IMR-90 (cell line): ENCODE results near the gene PRIMA1. TPM values are rescaled to one million over a fixed set of nuclear protein-coding genes. Genes with fewer than 3 reads are reported as not detected.

Source experiments
- ATAC-seq: fragments of 200-7000 bp; cut with Tn5 transposase; 2 replicates; pipeline ENCODE4 v1.9.1; 2020; ENCODE audit warnings: low read depth, mild to moderate bottlenecking, moderate library complexity
- BruUV-seq: library from RNA; stranded (reverse); fragments of 400-500 nt; replicated peaks from 2 replicates; lab custom pipeline; 2021; lab: Mats Ljungman, UMichigan
- CTCF ChIA-PET: fragments of 300-600 bp; formaldehyde crosslinking; extraction: SDS; loops from one replicate; lab custom pipeline; 2021; ENCODE audit warnings: antibody characterized with exemption; lab: Yijun Ruan, JAX
- POLR2A ChIA-PET: fragments of 300-600 bp; sonication (Branson Sonifier 250); formaldehyde crosslinking; loops from one replicate; lab custom pipeline; 2022; ENCODE audit warnings: antibody characterized with exemption; ENCODE audit not compliant: unreplicated experiment; lab: Charles Lee
- DNase-seq: peaks from one replicate; pipeline ENCODE4 v3.0.0; 2013
- H2AFZ ChIP-seq: replicated peaks from 2 replicates; pipeline ENCODE3; 2013; ENCODE audit warnings: low read length, mild to moderate bottlenecking; ENCODE audit not compliant: poor library complexity
- H2AK5ac ChIP-seq: 2 replicates; pipeline ENCODE4 v1.6.1; 2013; ENCODE audit warnings: low read depth, low read length, inconsistent platforms
- H2AK9ac ChIP-seq: replicated peaks from 2 replicates; pipeline ENCODE3; 2013; ENCODE audit warnings: mild to moderate bottlenecking, low read depth, low read length, moderate library complexity; ENCODE audit not compliant: poor library complexity
- H2BK120ac ChIP-seq: 2 replicates; pipeline ENCODE4 v1.6.1; 2013; ENCODE audit warnings: low read depth, low read length, inconsistent platforms
- H2BK15ac ChIP-seq: 3 replicates; pipeline ENCODE4 v1.6.1; 2013; ENCODE audit warnings: low read depth, low read length, inconsistent platforms
- H2BK20ac ChIP-seq: 2 replicates; pipeline ENCODE4 v1.6.1; 2013; ENCODE audit warnings: low read depth, mild to moderate bottlenecking, inconsistent platforms, low read length, moderate library complexity
- H2BK5ac ChIP-seq: 2 replicates; pipeline ENCODE4 v1.6.1; 2013; ENCODE audit warnings: mild to moderate bottlenecking, low read depth, low read length, inconsistent platforms; ENCODE audit not compliant: poor library complexity, severe bottlenecking
- H3K14ac ChIP-seq: replicated peaks from 2 replicates; pipeline ENCODE4 v1.6.1; 2013; ENCODE audit warnings: low read depth, low read length, inconsistent platforms
- H3K18ac ChIP-seq: 2 replicates; pipeline ENCODE4 v1.6.1; 2013; ENCODE audit warnings: low read depth, low read length, control low read depth
- H3K23ac ChIP-seq: 2 replicates; pipeline ENCODE4 v1.6.1; 2013; ENCODE audit warnings: low read depth, low read length, inconsistent platforms
- H3K27ac ChIP-seq: 2 replicates; pipeline ENCODE4 v1.5.1; 2013; ENCODE audit warnings: mild to moderate bottlenecking, control low read depth, low read length; ENCODE audit not compliant: insufficient read depth
- H3K27me3 ChIP-seq: 2 replicates; pipeline ENCODE4 v1.6.1; 2013; ENCODE audit warnings: low read length; ENCODE audit not compliant: control insufficient read depth, insufficient read depth
- H3K36me3 ChIP-seq: 2 replicates; pipeline ENCODE4 v1.6.1; 2013; ENCODE audit warnings: low read length, mixed read lengths; ENCODE audit not compliant: control insufficient read depth, insufficient read depth
- H3K4ac ChIP-seq: 2 replicates; pipeline ENCODE4 v1.6.1; 2013; ENCODE audit warnings: low read depth, low read length, inconsistent platforms
- H3K4me1 ChIP-seq: 2 replicates; pipeline ENCODE4 v1.6.1; 2013; ENCODE audit warnings: low read length, mixed read lengths; ENCODE audit not compliant: control insufficient read depth, insufficient read depth
- H3K4me2 ChIP-seq: 2 replicates; pipeline ENCODE4 v1.6.1; 2013; ENCODE audit warnings: low read depth, mild to moderate bottlenecking, control low read depth, low read length, moderate library complexity
- H3K4me3 ChIP-seq: 2 replicates; pipeline ENCODE4 v1.5.1; 2013; ENCODE audit warnings: low read depth, mild to moderate bottlenecking, control low read depth, low read length, moderate library complexity; ENCODE audit not compliant: insufficient read depth
- H3K56ac ChIP-seq: 2 replicates; pipeline ENCODE4 v1.6.1; 2013; ENCODE audit warnings: low read length, inconsistent platforms; ENCODE audit not compliant: insufficient read depth; ENCODE audit errors: extremely low read depth
- H3K79me1 ChIP-seq, 2 experiments: 2 replicates each; pipeline ENCODE4 v1.6.1; 2013; ENCODE audit warnings: low read length in 2 of 2, inconsistent platforms in 1 of 2, low read depth in 1 of 2
- H3K9ac ChIP-seq: 2 replicates; pipeline ENCODE4 v1.6.1; 2013; ENCODE audit warnings: low read depth, low read length, control low read depth
- H3K9me1 ChIP-seq: 2 replicates; pipeline ENCODE4 v1.6.1; 2013; ENCODE audit warnings: low read length, inconsistent platforms; ENCODE audit not compliant: insufficient read depth
- H3K9me3 ChIP-seq: 2 replicates; pipeline ENCODE4 v1.6.1; 2013; ENCODE audit warnings: low read length; ENCODE audit not compliant: control insufficient read depth, insufficient read depth
- H4K20me1 ChIP-seq: 2 replicates; pipeline ENCODE4 v1.6.1; 2013; ENCODE audit warnings: low read length, inconsistent platforms; ENCODE audit not compliant: insufficient read depth
- H4K5ac ChIP-seq: 2 replicates; pipeline ENCODE4 v1.6.1; 2013; ENCODE audit warnings: mild to moderate bottlenecking, low read depth, low read length, control low read depth
- H4K8ac ChIP-seq, 2 experiments: 2 replicates each; pipeline ENCODE4 v1.6.1; 2013; ENCODE audit warnings: low read depth in 2 of 2, low read length in 2 of 2, control low read depth in 1 of 2, inconsistent platforms in 1 of 2
- H4K91ac ChIP-seq: 2 replicates; pipeline ENCODE4 v1.6.1; 2013; ENCODE audit warnings: low read depth, low read length, inconsistent platforms; ENCODE audit not compliant: insufficient read depth
- BHLHE40 ChIP-seq: fragments of 150-350 bp; IDR thresholded peaks from 2 replicates; pipeline ENCODE4 v1.6.1; 2016; ENCODE audit warnings: mild to moderate bottlenecking, low read depth, low read length
- CEBPB ChIP-seq: IDR thresholded peaks from 2 replicates; pipeline ENCODE4 v1.6.1; 2012; ENCODE audit warnings: low read depth, low read length, improper control_type of control experiment
- CHD1 ChIP-seq: IDR thresholded peaks from 2 replicates; pipeline ENCODE4 v1.6.1; 2012; ENCODE audit warnings: low read depth, low read length, improper control_type of control experiment
- FOS ChIP-seq: fragments of 150-350 bp; IDR thresholded peaks from 2 replicates; pipeline ENCODE4 v1.6.1; 2016; ENCODE audit warnings: low read depth, low read length
- MAFK ChIP-seq: IDR thresholded peaks from 2 replicates; pipeline ENCODE4 v1.6.1; 2012; ENCODE audit warnings: low read depth, low read length, improper control_type of control experiment
- MAZ ChIP-seq: IDR thresholded peaks from 2 replicates; pipeline ENCODE4 v1.6.1; 2012; ENCODE audit warnings: low read depth, mild to moderate bottlenecking, low read length, improper control_type of control experiment, moderate library complexity, borderline replicate concordance
- MXI1 ChIP-seq: IDR thresholded peaks from 2 replicates; pipeline ENCODE4 v1.6.1; 2012; ENCODE audit warnings: low read depth, mild to moderate bottlenecking, low read length, moderate library complexity, borderline replicate concordance
- NFE2L2 ChIP-seq: fragments of 150-350 bp; IDR thresholded peaks from 2 replicates; pipeline ENCODE4 v1.6.1; 2016; ENCODE audit warnings: low read depth, mild to moderate bottlenecking, low read length
- RCOR1 ChIP-seq: IDR thresholded peaks from 2 replicates; pipeline ENCODE4 v1.6.1; 2012; ENCODE audit warnings: mild to moderate bottlenecking, low read length, improper control_type of control experiment; ENCODE audit not compliant: insufficient replicate concordance
- SMC3 ChIP-seq: fragments of 150-350 bp; IDR thresholded peaks from 2 replicates; pipeline ENCODE4 v1.6.1; 2016; ENCODE audit warnings: low read depth, mild to moderate bottlenecking, antibody characterized with exemption, low read length, moderate library complexity
- WGBS, 2 experiments: methylation state at CpG; one replicate each; pipeline versions ENCODE4 v1.1.5 to v1.1.7; 2013; ENCODE audit warnings: missing lambda C conversion rate in 2 of 2; ENCODE audit not compliant: insufficient read length in 1 of 2; ENCODE audit errors: extremely low coverage in 2 of 2; 5-methylcytosine and 5-hydroxymethylcytosine counted together
- dilution Hi-C: fragments of 300-500 bp; cut with HindIII; formaldehyde crosslinking; loops from one replicate; pipeline ENCODE4 v1.14.3; 2018; ENCODE audit warnings: low sequenced_read_pairs; ENCODE audit not compliant: unreplicated experiment
- in situ Hi-C: fragments of 300-500 bp; cut with MboI; formaldehyde crosslinking; loops from 3 replicates; pipeline ENCODE4 v1.14.3; 2019; ENCODE audit warnings: low sequenced_read_pairs, inconsistent platforms, mixed read lengths
- intact Hi-C: fragments of 100-400 bp; cut with micrococcal nuclease; formaldehyde crosslinking; loops from 2 replicates; pipeline ENCODE4 v1.10.0; 2022
- polyA plus RNA-seq, 3 experiments: library from polyadenylated mRNA; depleted of rRNA; stranded (reverse); fragments of >200 nt; gene quantifications; 2 replicates each; pipeline ENCODE4 v1.2.3, GENCODE V29; 2012; ENCODE audit warnings: low replicate concordance in 1 of 3
- total RNA-seq: library from RNA; depleted of rRNA; stranded (reverse); fragments of >200 nt; gene quantifications from 2 replicates; pipeline ENCODE4 v1.2.3, GENCODE V29; 2012
- TF ChIP-seq, protein P1 (sequence below): fragments of 150-350 bp; IDR thresholded peaks from 2 replicates; pipeline ENCODE4 v1.6.1; 2017; ENCODE audit warnings: mild to moderate bottlenecking, antibody characterized with exemption, low read length, low read depth
- TF ChIP-seq, protein P2 (sequence below): conservative IDR thresholded peaks from 2 replicates; pipeline ENCODE4 v1.5.1; 2012; ENCODE audit warnings: mild to moderate bottlenecking, low read depth, low read length, improper control_type of control experiment

The PRIMA1 gene
- total and polyA plus RNA-seq, 2 of the 4 experiments (the other 2 are of a cell fraction): not detected

GRCh38 chr14:93716746-93717667 lies 71.3 kb downstream of the PRIMA1 start:
- H3K56ac ChIP-seq: no peak overlapping the region
- POLR2A ChIA-PET: no interaction called here
- no peaks in the 10 kb centered on the region for H3K36me3 ChIP-seq
- H3K23ac ChIP-seq: no peak overlapping the region
- H3K4me3 ChIP-seq: no peak overlapping the region
- no peaks in the 10 kb centered on the region for H3K27me3 ChIP-seq
- H4K91ac ChIP-seq: no peak overlapping the region
- no peak overlapping the region for H2AFZ ChIP-seq
- dilution Hi-C loops (no loop called here), in situ Hi-C loops (no loop called here), intact Hi-C loops (no loop called here)
- no peak overlapping the region for H3K27ac ChIP-seq
- H3K9me3 ChIP-seq: peaks cover 15% of the 10 kb centered on the region
- H3K4me2 ChIP-seq: no peak overlapping the region
- no peak overlapping the region for H3K18ac ChIP-seq
- H3K9ac ChIP-seq: no peak overlapping the region
- H3K14ac ChIP-seq: no peak overlapping the region
- H3K79me1 ChIP-seq: no peaks in the 10 kb centered on the region
- DNase-seq: no peak
- H2BK15ac ChIP-seq: no peak overlapping the region
- H4K8ac ChIP-seq: no peak overlapping the region
- no peak for TF ChIP-seq SMC3
- no peak for TF ChIP-seq MAZ
- no peak for TF ChIP-seq MAFK
- no peak for TF ChIP-seq CEBPB
- no peak for TF ChIP-seq RCOR1
- TF ChIP-seq BHLHE40: no peak
- TF ChIP-seq, protein P1, sequence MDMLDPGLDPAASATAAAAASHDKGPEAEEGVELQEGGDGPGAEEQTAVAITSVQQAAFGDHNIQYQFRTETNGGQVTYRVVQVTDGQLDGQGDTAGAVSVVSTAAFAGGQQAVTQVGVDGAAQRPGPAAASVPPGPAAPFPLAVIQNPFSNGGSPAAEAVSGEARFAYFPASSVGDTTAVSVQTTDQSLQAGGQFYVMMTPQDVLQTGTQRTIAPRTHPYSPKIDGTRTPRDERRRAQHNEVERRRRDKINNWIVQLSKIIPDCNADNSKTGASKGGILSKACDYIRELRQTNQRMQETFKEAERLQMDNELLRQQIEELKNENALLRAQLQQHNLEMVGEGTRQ: no peak
- TF ChIP-seq CHD1: no peak
- no peak for TF ChIP-seq FOS
- TF ChIP-seq, protein P2, sequence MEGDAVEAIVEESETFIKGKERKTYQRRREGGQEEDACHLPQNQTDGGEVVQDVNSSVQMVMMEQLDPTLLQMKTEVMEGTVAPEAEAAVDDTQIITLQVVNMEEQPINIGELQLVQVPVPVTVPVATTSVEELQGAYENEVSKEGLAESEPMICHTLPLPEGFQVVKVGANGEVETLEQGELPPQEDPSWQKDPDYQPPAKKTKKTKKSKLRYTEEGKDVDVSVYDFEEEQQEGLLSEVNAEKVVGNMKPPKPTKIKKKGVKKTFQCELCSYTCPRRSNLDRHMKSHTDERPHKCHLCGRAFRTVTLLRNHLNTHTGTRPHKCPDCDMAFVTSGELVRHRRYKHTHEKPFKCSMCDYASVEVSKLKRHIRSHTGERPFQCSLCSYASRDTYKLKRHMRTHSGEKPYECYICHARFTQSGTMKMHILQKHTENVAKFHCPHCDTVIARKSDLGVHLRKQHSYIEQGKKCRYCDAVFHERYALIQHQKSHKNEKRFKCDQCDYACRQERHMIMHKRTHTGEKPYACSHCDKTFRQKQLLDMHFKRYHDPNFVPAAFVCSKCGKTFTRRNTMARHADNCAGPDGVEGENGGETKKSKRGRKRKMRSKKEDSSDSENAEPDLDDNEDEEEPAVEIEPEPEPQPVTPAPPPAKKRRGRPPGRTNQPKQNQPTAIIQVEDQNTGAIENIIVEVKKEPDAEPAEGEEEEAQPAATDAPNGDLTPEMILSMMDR: no peak
- no peak for TF ChIP-seq NFE2L2
- TF ChIP-seq MXI1: no peak
- H3K4me1 ChIP-seq: no peaks in the 10 kb centered on the region
- H4K5ac ChIP-seq: no peak overlapping the region
- 69% methylated on average over 3 of the region's 14 CpGs; no CpG with 5 or more reads in 1 of the 2 experiments for WGBS, 2 experiments
- no peak overlapping the region for H2BK5ac ChIP-seq
- no peaks in the 10 kb centered on the region for H4K20me1 ChIP-seq
- no peak overlapping the region for H2AK5ac ChIP-seq
- H3K4ac ChIP-seq: no peak overlapping the region
- H3K9me1 ChIP-seq: no peaks in the 10 kb centered on the region
- no peak overlapping the region for H2AK9ac ChIP-seq
- H2BK20ac ChIP-seq: no peak overlapping the region
- no peak overlapping the region for H2BK120ac ChIP-seq
- ATAC-seq: no peak
- CTCF ChIA-PET: no interaction called here
- no TSS peak for BruUV-seq
